G401 (cell line): Measurements from ENCODE around the gene TNFSF15. TPM values are rescaled to one million over a fixed set of nuclear protein-coding genes. Genes with fewer than 3 reads are reported as not detected.
"Not testable (repeated sequence)": the region's sequence is repeated elsewhere in the genome, so short reads cannot be mapped to it uniquely, and the experiment has no call there.

Source experiments
- DNase-seq: peaks from one replicate; pipeline ENCODE4 v3.0.0-alpha.2; 2015; ENCODE audit warnings: low spot score
- in situ Hi-C: cut with HindIII; loops from 2 replicates; pipeline ENCODE4 v1.10.0; 2016; ENCODE audit warnings: low sequenced_read_pairs, mixed read lengths
- total RNA-seq: library from RNA; depleted of rRNA; stranded (reverse); fragments of >200 nt; shearing (Covaris generic); gene quantifications from 2 replicates; pipeline ENCODE4 v1.2.3, GENCODE V29; 2014

The TNFSF15 gene
- total RNA-seq, 1 experiment from 2014 or later = not detected

DNA sequence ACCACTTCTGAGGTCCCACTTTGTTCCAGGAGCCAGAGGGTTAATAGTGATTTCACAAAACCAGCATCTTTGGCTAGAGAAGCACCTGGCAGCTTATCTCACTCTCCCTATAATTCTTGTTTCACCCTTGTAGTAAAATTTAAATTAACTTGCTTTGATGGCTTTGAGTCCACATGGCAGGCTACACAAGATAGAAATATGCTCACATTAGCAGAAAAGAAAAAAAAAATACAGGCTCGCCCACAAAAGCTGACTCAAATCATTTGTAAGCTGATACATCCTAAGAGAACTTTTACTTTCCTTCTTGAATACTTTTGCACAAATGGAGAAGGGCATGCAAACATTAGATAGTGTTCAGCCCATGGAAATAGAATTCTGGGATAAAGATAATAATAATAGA lies 36.2 kb downstream of the TNFSF15 start:
- in situ Hi-C loops = no loop called here

GRCh38 chr9:114763220-114763619 lies 42.6 kb downstream of the TNFSF15 start:
- no peak for DNase-seq
- in situ Hi-C loops = no loop called here

More for the DNA sequence above, 36.2 kb downstream of the TNFSF15 start:
- DNase-seq = no peak

- no peak for DNase-seq
- in situ Hi-C loops = no loop called here
Observed at GRCh38 chr9:114761523-114761922, 44.3 kb downstream of the TNFSF15 start.

- DNase-seq = no peak
- in situ Hi-C loops = no loop called here
Observed at GRCh38 chr9:114759512-114760341, 46.1 kb downstream of the TNFSF15 start.

DNA sequence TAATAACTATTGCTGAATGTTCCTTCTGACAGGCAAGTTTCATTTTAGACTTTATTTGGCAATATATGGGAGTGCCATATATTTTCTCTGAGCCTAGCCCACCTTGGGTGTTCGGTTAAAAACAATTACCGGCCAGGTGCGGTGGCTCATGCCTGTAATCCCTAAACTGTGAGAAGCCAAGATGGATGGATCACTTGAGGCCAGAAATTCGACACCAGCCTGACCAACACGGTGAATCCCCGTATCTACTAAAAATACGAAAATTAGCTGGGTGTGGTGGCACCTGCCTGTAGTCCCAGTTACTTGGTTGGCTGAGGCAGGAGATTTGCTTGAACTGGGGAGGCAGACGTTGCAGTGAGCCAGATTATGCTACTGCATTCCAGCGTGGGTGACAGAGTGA lies 47.9 kb downstream of the TNFSF15 start:
- in situ Hi-C loops = no loop called here
- DNase-seq = no peak

DNA sequence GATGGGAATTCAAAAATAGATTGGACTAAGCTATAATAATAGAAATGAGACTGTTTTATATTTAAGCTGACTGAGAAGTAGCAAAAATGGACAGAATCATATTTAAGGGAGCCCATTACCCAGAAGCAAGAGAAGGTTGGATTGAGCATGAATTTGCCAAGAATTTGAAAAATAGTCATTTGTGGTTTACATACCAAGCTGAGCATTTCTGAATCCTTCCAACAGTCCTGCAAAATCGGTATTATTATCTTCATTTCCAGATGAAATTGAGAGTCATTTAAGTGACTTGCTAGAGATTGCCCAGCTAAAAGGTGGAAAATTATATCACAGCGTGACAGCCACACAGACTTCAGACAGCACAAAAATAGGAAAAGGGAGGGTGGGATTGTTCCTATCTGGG lies 48.4 kb downstream of the TNFSF15 start:
- DNase-seq = no peak
- in situ Hi-C loops = no loop called here

GRCh38 chr9:114756920-114757319 lies 48.9 kb downstream of the TNFSF15 start:
- DNase-seq = no peak
- in situ Hi-C loops = no loop called here

DNA sequence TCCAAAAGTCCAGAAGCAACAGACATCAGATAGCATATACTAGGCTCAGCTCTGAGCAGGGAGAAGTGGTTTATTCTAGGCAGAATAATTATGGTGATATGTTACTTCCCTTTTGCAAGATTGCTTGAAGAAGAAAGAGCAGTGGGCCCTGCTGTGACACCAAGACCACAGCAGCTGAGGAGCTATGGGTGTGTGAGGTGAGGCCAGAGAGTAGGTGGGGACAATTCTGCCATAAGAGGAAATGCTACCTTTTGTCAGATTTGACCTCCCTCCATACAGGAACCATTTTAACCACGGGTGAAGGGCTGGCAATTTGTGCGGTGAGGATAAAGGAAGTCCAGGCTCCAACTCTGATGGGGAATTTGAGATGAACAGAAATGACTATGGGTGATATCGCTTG lies 51.3 kb downstream of the TNFSF15 start:
- DNase-seq = no peak

DNA sequence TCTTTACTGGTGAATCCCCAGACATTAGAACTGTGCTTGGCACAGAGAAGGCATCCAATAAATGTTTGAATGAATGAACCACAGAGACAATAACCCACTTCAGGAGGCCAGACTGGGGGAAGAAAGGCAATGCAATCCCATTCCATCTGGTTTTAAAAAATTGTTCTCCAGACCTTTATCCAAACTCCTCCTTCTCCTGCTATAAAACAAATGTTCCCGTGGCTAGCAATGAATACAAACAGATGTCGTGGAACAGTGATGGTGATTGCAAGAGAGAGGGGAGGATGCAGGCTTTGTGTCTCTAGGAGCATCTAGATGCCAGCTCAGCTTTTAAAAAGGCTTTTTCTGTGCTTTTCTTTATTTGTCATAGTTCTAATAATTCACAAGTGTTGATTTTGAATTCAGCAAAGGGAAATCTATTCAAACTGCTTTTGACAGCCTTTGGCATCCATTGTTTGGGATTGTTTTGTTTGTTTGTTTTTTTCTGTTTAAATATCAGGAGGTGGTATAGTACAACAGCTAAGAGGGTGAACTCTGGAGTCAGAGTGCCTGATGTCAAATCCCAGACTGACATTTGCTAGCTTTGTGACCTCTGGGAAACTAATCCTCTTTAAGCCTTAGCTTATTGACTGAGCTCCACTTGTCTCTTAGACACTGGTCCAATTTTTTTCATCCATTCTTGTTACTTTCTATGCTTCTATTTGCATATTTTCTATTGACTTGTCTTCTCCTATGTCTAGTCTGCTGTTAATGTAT lies 59.1 kb downstream of the TNFSF15 start:
- in situ Hi-C loops = no loop called here
- DNase-seq = no peak

More for the DNA sequence above, 51.3 kb downstream of the TNFSF15 start:
- in situ Hi-C loops = no loop called here

- DNase-seq = no peak
- in situ Hi-C loops = no loop called here
Observed at GRCh38 chr9:114745879-114746550, 59.8 kb downstream of the TNFSF15 start.

GRCh38 chr9:114745108-114745848 lies 60.6 kb downstream of the TNFSF15 start:
- DNase-seq = no peak
- in situ Hi-C loops = no loop called here

GRCh38 chr9:114743446-114743845 lies 62.4 kb downstream of the TNFSF15 start:
- in situ Hi-C loops = no loop called here
- DNase-seq = no peak

GRCh38 chr9:114742947-114743346 lies 62.9 kb downstream of the TNFSF15 start:
- DNase-seq = no peak
- in situ Hi-C loops = no loop called here

DNA sequence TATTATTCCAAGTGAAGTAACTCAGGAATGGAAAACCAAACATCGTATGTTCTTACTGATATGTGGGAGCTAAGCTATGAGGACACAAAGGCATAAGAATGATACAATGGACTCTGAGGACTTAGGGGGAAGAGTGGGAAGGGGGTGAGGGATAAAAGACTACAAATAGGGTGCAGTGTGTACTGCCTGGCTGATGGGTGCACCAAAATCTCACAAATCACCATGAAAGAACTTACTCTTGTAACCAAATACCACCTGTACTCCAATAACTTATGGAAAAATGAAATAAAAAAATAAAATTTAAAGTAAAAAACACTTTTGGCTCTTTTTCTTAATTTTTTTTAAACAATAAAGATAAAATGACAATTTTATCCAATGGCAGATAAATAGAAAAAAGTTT lies 64.3 kb downstream of the TNFSF15 start:
- DNase-seq, in situ Hi-C loops: not testable (repeated sequence)

DNA sequence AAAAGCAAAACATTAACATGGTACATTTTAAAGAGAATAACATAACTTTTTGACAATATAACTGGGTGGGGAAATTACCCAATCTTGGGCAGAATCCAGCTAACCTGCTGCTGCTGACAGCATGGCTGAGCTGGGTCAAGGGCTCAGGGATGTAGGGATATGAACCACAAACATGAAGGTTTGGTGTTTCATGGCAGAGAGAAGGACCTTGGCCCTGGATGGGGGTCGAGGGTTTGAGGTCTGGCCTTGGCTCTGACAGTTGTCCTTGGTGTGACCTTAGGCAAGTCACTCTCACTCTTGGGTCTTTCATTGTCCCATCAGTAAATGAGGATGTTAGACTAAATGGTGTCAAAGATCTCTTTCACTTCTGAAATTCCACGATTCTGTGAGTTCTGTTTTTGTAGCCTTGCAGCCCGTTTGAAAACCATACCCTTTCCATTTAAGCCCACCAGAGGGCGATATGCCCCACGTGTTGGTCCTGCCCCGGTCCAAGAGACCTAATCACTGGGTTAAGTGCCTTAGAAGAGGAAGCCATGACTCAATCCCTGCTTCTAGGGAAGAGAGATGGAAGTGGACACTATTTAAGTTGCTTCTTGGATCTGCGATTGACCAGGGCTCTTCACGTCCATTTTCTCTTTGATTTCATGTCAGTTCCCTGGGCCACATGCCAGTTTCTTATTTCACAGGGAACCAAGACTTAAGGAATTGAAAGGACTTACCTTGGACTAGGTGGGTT lies 67.1 kb downstream of the TNFSF15 start:
- peak; percentile 38 for DNase-seq
- in situ Hi-C loops = no loop called here

DNA sequence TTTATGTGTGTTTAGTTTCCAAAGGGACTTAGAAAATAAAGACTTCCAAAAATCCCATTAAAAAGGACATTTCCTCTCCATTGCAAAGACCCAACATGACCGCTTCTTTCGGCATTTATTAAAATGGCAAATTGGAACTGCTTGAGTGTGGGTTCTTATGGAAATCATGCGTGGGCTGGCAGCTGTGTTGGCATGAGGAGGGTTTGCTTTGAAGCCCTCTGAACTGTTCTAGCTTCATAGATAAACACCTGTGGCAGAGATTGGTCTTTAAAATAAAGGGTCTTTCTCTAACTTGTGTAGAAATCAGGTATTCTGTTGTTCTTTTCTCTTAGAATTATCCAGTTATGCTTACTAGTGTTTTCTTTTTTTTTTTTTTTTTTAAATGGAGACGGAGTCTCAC lies 68.0 kb downstream of the TNFSF15 start:
- in situ Hi-C loops = no loop called here
- no peak for DNase-seq

DNA sequence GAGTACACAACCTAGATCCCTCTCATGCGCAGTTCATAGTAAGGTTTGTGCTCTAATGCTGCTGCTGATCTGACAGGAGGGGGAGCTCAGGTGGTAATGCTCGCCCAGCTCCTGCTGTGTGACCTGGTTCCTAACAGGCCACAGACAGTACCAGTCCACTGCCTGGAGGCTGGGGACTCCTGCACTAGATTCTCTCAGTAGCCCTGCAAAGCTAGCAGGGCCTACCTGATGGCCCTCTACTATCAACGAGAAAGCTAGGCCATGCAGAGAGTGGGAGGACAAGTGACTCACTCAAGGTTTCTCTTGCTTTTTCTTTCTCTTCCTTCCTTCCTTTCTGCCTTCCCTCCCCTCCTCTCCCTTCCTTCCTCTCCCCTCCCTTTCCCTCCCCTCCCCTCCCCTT lies 68.7 kb downstream of the TNFSF15 start:
- in situ Hi-C loops = no loop called here
- DNase-seq = no peak

- in situ Hi-C loops = no loop called here
- DNase-seq = no peak
Observed at GRCh38 chr9:114735704-114736103, 70.1 kb downstream of the TNFSF15 start.

GRCh38 chr9:114735139-114735538 lies 70.7 kb downstream of the TNFSF15 start:
- DNase-seq, in situ Hi-C loops: not testable (repeated sequence)
